IMR-90 (cell line): Measurements from ENCODE around the gene LLGL1. TPM values are rescaled to one million over a fixed set of nuclear protein-coding genes. Genes with fewer than 3 reads are reported as not detected.

ENCODE experiments used
- ATAC-seq: fragments of 200-7000 bp; cut with Tn5 transposase; 2 replicates; pipeline ENCODE4 v1.9.1; 2020; ENCODE audit warnings: low read depth, mild to moderate bottlenecking, moderate library complexity
- BruUV-seq: library from RNA; stranded (reverse); fragments of 400-500 nt; replicated peaks from 2 replicates; lab custom pipeline; 2021; lab: Mats Ljungman, UMichigan
- CTCF ChIA-PET: fragments of 300-600 bp; formaldehyde crosslinking; extraction: SDS; loops from one replicate; lab custom pipeline; 2021; ENCODE audit warnings: antibody characterized with exemption; lab: Yijun Ruan, JAX
- POLR2A ChIA-PET: fragments of 300-600 bp; sonication (Branson Sonifier 250); formaldehyde crosslinking; loops from one replicate; lab custom pipeline; 2022; ENCODE audit warnings: antibody characterized with exemption; ENCODE audit not compliant: unreplicated experiment; lab: Charles Lee
- DNase-seq: peaks from one replicate; pipeline ENCODE4 v3.0.0; 2013
- H2AFZ ChIP-seq: replicated peaks from 2 replicates; pipeline ENCODE3; 2013; ENCODE audit warnings: low read length, mild to moderate bottlenecking; ENCODE audit not compliant: poor library complexity
- H2AK5ac ChIP-seq: 2 replicates; pipeline ENCODE4 v1.6.1; 2013; ENCODE audit warnings: low read depth, low read length, inconsistent platforms
- H2AK9ac ChIP-seq: replicated peaks from 2 replicates; pipeline ENCODE3; 2013; ENCODE audit warnings: mild to moderate bottlenecking, low read depth, low read length, moderate library complexity; ENCODE audit not compliant: poor library complexity
- H2BK120ac ChIP-seq: 2 replicates; pipeline ENCODE4 v1.6.1; 2013; ENCODE audit warnings: low read depth, low read length, inconsistent platforms
- H2BK15ac ChIP-seq: 3 replicates; pipeline ENCODE4 v1.6.1; 2013; ENCODE audit warnings: low read depth, low read length, inconsistent platforms
- H2BK20ac ChIP-seq: 2 replicates; pipeline ENCODE4 v1.6.1; 2013; ENCODE audit warnings: low read depth, mild to moderate bottlenecking, inconsistent platforms, low read length, moderate library complexity
- H2BK5ac ChIP-seq: 2 replicates; pipeline ENCODE4 v1.6.1; 2013; ENCODE audit warnings: mild to moderate bottlenecking, low read depth, low read length, inconsistent platforms; ENCODE audit not compliant: poor library complexity, severe bottlenecking
- H3K14ac ChIP-seq: replicated peaks from 2 replicates; pipeline ENCODE4 v1.6.1; 2013; ENCODE audit warnings: low read depth, low read length, inconsistent platforms
- H3K18ac ChIP-seq: 2 replicates; pipeline ENCODE4 v1.6.1; 2013; ENCODE audit warnings: low read depth, low read length, control low read depth
- H3K23ac ChIP-seq: 2 replicates; pipeline ENCODE4 v1.6.1; 2013; ENCODE audit warnings: low read depth, low read length, inconsistent platforms
- H3K27ac ChIP-seq: 2 replicates; pipeline ENCODE4 v1.5.1; 2013; ENCODE audit warnings: mild to moderate bottlenecking, control low read depth, low read length; ENCODE audit not compliant: insufficient read depth
- H3K27me3 ChIP-seq: 2 replicates; pipeline ENCODE4 v1.6.1; 2013; ENCODE audit warnings: low read length; ENCODE audit not compliant: control insufficient read depth, insufficient read depth
- H3K36me3 ChIP-seq: 2 replicates; pipeline ENCODE4 v1.6.1; 2013; ENCODE audit warnings: low read length, mixed read lengths; ENCODE audit not compliant: control insufficient read depth, insufficient read depth
- H3K4ac ChIP-seq: 2 replicates; pipeline ENCODE4 v1.6.1; 2013; ENCODE audit warnings: low read depth, low read length, inconsistent platforms
- H3K4me1 ChIP-seq: 2 replicates; pipeline ENCODE4 v1.6.1; 2013; ENCODE audit warnings: low read length, mixed read lengths; ENCODE audit not compliant: control insufficient read depth, insufficient read depth
- H3K4me2 ChIP-seq: 2 replicates; pipeline ENCODE4 v1.6.1; 2013; ENCODE audit warnings: low read depth, mild to moderate bottlenecking, control low read depth, low read length, moderate library complexity
- H3K4me3 ChIP-seq: 2 replicates; pipeline ENCODE4 v1.5.1; 2013; ENCODE audit warnings: low read depth, mild to moderate bottlenecking, control low read depth, low read length, moderate library complexity; ENCODE audit not compliant: insufficient read depth
- H3K56ac ChIP-seq: 2 replicates; pipeline ENCODE4 v1.6.1; 2013; ENCODE audit warnings: low read length, inconsistent platforms; ENCODE audit not compliant: insufficient read depth; ENCODE audit errors: extremely low read depth
- H3K79me1 ChIP-seq, 2 experiments: 2 replicates each; pipeline ENCODE4 v1.6.1; 2013; ENCODE audit warnings: low read length in 2 of 2, inconsistent platforms in 1 of 2, low read depth in 1 of 2
- H3K9ac ChIP-seq: 2 replicates; pipeline ENCODE4 v1.6.1; 2013; ENCODE audit warnings: low read depth, low read length, control low read depth
- H3K9me1 ChIP-seq: 2 replicates; pipeline ENCODE4 v1.6.1; 2013; ENCODE audit warnings: low read length, inconsistent platforms; ENCODE audit not compliant: insufficient read depth
- H3K9me3 ChIP-seq: 2 replicates; pipeline ENCODE4 v1.6.1; 2013; ENCODE audit warnings: low read length; ENCODE audit not compliant: control insufficient read depth, insufficient read depth
- H4K20me1 ChIP-seq: 2 replicates; pipeline ENCODE4 v1.6.1; 2013; ENCODE audit warnings: low read length, inconsistent platforms; ENCODE audit not compliant: insufficient read depth
- H4K5ac ChIP-seq: 2 replicates; pipeline ENCODE4 v1.6.1; 2013; ENCODE audit warnings: mild to moderate bottlenecking, low read depth, low read length, control low read depth
- H4K8ac ChIP-seq, 2 experiments: 2 replicates each; pipeline ENCODE4 v1.6.1; 2013; ENCODE audit warnings: low read depth in 2 of 2, low read length in 2 of 2, control low read depth in 1 of 2, inconsistent platforms in 1 of 2
- H4K91ac ChIP-seq: 2 replicates; pipeline ENCODE4 v1.6.1; 2013; ENCODE audit warnings: low read depth, low read length, inconsistent platforms; ENCODE audit not compliant: insufficient read depth
- CHD1 ChIP-seq: IDR thresholded peaks from 2 replicates; pipeline ENCODE4 v1.6.1; 2012; ENCODE audit warnings: low read depth, low read length, improper control_type of control experiment
- MAZ ChIP-seq: IDR thresholded peaks from 2 replicates; pipeline ENCODE4 v1.6.1; 2012; ENCODE audit warnings: low read depth, mild to moderate bottlenecking, low read length, improper control_type of control experiment, moderate library complexity, borderline replicate concordance
- MXI1 ChIP-seq: IDR thresholded peaks from 2 replicates; pipeline ENCODE4 v1.6.1; 2012; ENCODE audit warnings: low read depth, mild to moderate bottlenecking, low read length, moderate library complexity, borderline replicate concordance
- WGBS, 2 experiments: methylation state at CpG; one replicate each; pipeline versions ENCODE4 v1.1.5 to v1.1.7; 2013; ENCODE audit warnings: missing lambda C conversion rate in 2 of 2; ENCODE audit not compliant: insufficient read length in 1 of 2; ENCODE audit errors: extremely low coverage in 2 of 2; 5-methylcytosine and 5-hydroxymethylcytosine counted together
- dilution Hi-C: fragments of 300-500 bp; cut with HindIII; formaldehyde crosslinking; loops from one replicate; pipeline ENCODE4 v1.14.3; 2018; ENCODE audit warnings: low sequenced_read_pairs; ENCODE audit not compliant: unreplicated experiment
- in situ Hi-C: fragments of 300-500 bp; cut with MboI; formaldehyde crosslinking; loops from 3 replicates; pipeline ENCODE4 v1.14.3; 2019; ENCODE audit warnings: low sequenced_read_pairs, inconsistent platforms, mixed read lengths
- intact Hi-C: fragments of 100-400 bp; cut with micrococcal nuclease; formaldehyde crosslinking; loops from 2 replicates; pipeline ENCODE4 v1.10.0; 2022
- polyA plus RNA-seq, 3 experiments: library from polyadenylated mRNA; depleted of rRNA; stranded (reverse); fragments of >200 nt; gene quantifications; 2 replicates each; pipeline ENCODE4 v1.2.3, GENCODE V29; 2012; ENCODE audit warnings: low replicate concordance in 1 of 3
- total RNA-seq: library from RNA; depleted of rRNA; stranded (reverse); fragments of >200 nt; gene quantifications from 2 replicates; pipeline ENCODE4 v1.2.3, GENCODE V29; 2012

Gene LLGL1
- total and polyA plus RNA-seq, 2 of the 4 experiments (the other 2 are of a cell fraction), result 40.1 to 52.9 TPM

- TF ChIP-seq MAZ, result no peak
- no peak for TF ChIP-seq MXI1
- TF ChIP-seq CHD1, result no peak
- ATAC-seq (no peak), DNase-seq (no peak)
- Histone ChIP-seq H4K20me1 (peaks cover 100% of the 10 kb centered on the region), H2AFZ (no peak overlapping the region), H3K79me1 (peaks cover 31 to 90% of the 10 kb centered on the region in 2 experiments), H4K91ac (no peak overlapping the region), H3K4me3 (no peak overlapping the region), H3K27ac (no peak overlapping the region), H3K4ac (no peak overlapping the region), H3K36me3 (peaks cover 63% of the 10 kb centered on the region), H3K9me3 (no peaks in the 10 kb centered on the region), H3K9me1 (peaks cover 38% of the 10 kb centered on the region), H3K23ac (no peak overlapping the region), H2BK5ac (no peak overlapping the region), H3K27me3 (no peaks in the 10 kb centered on the region), H3K18ac (no peak overlapping the region), H3K4me1 (peaks cover 10% of the 10 kb centered on the region), H3K56ac (no peak overlapping the region), H2AK5ac (no peak overlapping the region), H3K9ac (no peak overlapping the region), H3K14ac (no peak overlapping the region), H3K4me2 (no peak overlapping the region), H4K5ac (no peak overlapping the region), H2BK120ac (no peak overlapping the region), H2BK20ac (no peak overlapping the region), H4K8ac (no peak overlapping the region), H2BK15ac (no peak overlapping the region), H2AK9ac (no peak overlapping the region)
- ChIA-PET POLR2A (no interaction called here), CTCF (no interaction called here)
- BruUV-seq, result no TSS peak
- 60% methylated on average over 1 of the region's 4 CpGs; no CpG with 5 or more reads in 1 of the 2 experiments for WGBS, 2 experiments
- in situ Hi-C loops (no loop called here), intact Hi-C loops (no loop called here), dilution Hi-C loops (no loop called here)
Measured at GRCh38 chr17:18201108-18201507, 24.3 kb upstream of the LLGL1 start.
